NB4 (cell line): Measurements from ENCODE around the gene GLRX3.

ENCODE experiments used
- DNase-seq: peaks from one replicate; pipeline ENCODE4 v3.0.0; 2010; ENCODE audit warnings: low read depth
- H3K4me3 ChIP-seq: one replicate; pipeline ENCODE4 v1.5.1; 2011; ENCODE audit warnings: mild to moderate bottlenecking, low read depth, low read length, moderate library complexity
- CTCF ChIP-seq: IDR thresholded peaks from one replicate; pipeline ENCODE4 v1.5.1; 2012; ENCODE audit warnings: low read depth, low read length
- MYC ChIP-seq: IDR thresholded peaks from 2 replicates; pipeline ENCODE4 v1.6.1; 2011; ENCODE audit warnings: low read depth, low read length
- POLR2A ChIP-seq: IDR thresholded peaks from 2 replicates; pipeline ENCODE4 v1.6.1; 2011; ENCODE audit warnings: mild to moderate bottlenecking; ENCODE audit not compliant: insufficient read length; ENCODE audit errors: extremely low read depth
- TF ChIP-seq, protein P1 (sequence below): IDR thresholded peaks from 2 replicates; pipeline ENCODE4 v1.6.1; 2011; ENCODE audit warnings: low read depth, low read length

GLRX3 gene

DNA sequence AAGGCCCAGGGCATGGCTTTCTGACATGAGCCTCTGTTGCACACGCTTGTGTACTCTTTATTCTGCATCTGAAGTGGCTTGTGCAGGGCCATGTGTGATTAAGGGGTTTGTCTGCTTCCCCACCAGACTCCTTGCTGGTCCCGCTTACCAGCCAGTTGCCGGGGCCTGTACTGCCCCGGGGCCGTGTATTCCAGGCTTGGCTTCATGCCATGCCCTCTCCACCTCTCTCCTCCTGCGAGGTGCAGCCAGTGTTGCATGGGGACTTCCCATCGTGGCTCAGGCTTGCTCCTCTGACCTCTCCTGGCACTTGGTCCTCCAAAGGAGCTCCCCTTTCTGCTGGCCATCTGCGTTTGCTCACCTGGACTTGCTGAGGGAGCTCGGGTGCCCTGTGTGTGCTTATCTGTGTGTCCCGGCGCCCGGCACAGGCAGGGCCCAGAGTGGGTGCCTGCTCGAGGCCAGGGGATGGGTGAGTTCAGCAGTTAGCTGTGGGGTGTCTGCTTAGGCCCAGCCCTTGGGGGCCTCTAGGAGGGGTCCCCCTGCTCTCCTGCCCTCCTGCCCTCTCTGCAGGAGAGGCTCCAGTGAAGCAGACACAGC is 14.6 kb upstream of the GLRX3 start:
- no peak overlapping the region for H3K4me3 ChIP-seq
- DNase-seq: no peak
- TF ChIP-seq CTCF (no peak), POLR2A (no peak), MYC (no peak)
- TF ChIP-seq, protein P1, sequence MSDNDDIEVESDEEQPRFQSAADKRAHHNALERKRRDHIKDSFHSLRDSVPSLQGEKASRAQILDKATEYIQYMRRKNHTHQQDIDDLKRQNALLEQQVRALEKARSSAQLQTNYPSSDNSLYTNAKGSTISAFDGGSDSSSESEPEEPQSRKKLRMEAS: no peak

- no peak overlapping the region for H3K4me3 ChIP-seq
- no peak for TF ChIP-seq POLR2A
- no peak for TF ChIP-seq MYC
- TF ChIP-seq CTCF: peak; percentile 90
- TF ChIP-seq, protein P1: peak; percentile 94
- DNase-seq: peak; percentile 76
Measured at GRCh38 chr10:130127364-130128061, 8.7 kb upstream of the GLRX3 start.

DNA sequence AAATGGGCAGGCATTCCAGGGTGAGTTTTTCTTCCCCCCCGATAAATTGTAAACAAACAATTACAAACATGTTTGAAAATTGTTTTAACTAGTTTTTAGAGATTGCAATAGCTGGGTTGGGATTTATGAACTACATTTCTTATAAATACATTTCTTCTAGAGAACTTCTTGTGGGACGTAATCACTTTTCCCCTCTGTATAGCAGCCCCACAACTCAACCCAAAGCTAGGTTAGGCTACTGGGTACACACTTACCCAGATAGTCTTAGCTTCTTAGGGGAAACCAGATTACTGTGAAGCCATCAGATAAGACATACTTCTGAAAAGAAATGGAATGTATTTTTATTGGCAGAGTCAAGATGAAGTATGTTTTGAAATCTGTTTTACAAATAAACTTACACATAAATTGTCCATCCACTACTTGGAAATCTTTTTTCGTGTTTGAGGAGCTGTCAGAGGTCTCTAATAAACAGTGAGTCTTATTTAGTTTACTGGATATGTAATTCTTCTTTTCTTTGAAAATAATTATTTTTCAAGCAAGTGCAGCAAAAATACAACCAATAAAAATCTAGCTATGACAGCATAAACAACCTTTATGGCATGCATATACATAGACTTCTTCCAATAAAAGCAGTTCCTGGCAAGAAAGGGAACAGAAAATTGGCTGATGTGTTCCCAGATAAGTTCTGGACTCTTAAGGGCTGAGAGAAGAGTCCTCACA is 8.0 kb upstream of the GLRX3 start:
- TF ChIP-seq POLR2A (no peak), CTCF (no peak), MYC (no peak)
- TF ChIP-seq, protein P1: no peak
- DNase-seq: no peak
- H3K4me3 ChIP-seq: no peak overlapping the region

DNA sequence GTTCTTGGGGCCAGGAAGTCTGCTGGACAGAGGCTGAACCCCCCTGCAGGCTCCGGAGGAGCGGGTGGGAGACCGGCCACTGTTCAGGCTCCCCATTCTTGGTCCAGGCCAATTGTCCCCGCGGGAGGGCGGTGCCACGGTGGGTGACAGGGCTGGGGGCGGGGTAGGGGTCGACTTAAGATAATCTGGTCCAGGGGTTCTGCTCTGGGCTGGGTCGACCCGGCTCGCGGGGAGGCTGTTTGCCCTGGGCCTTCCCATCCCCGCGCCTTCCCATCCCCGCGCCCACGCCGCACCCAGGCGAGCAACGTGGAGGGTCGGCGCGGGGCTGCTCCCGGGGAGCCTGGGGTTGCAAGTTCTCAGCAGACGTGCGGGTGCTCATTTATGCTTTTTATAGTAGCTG is 7.3 kb upstream of the GLRX3 start:
- H3K4me3 ChIP-seq: no peak overlapping the region
- DNase-seq: no peak
- TF ChIP-seq POLR2A (no peak), CTCF (no peak), MYC (no peak)
- TF ChIP-seq, protein P1: no peak

GRCh38 chr10:130135676-130136225 is 440 bp upstream of the GLRX3 start:
- peak overlapping the region; percentile 98 for H3K4me3 ChIP-seq
- DNase-seq: no peak
- TF ChIP-seq CTCF (no peak), POLR2A (no peak), MYC (no peak)
- TF ChIP-seq, protein P1: no peak
